Fibroblast of lung (primary cell): Measurements from ENCODE around the gene TLCD3B. TPM values are rescaled to one million over a fixed set of nuclear protein-coding genes. Genes with fewer than 3 reads are reported as not detected.

Experiments used
- DNase-seq, 2 donors: peaks; one replicate each; pipeline versions ENCODE4 v3.0.0 to v3.0.0-alpha.2; 2010; ENCODE audit warnings: low read depth in 2 of 2
- H2AFZ ChIP-seq: 2 replicates; pipeline ENCODE4 v1.5.1; 2012; ENCODE audit warnings: low read length, control low read depth, inconsistent platforms
- H3K27ac ChIP-seq: 2 replicates; pipeline ENCODE4 v1.5.1; 2011; ENCODE audit warnings: low read length, control low read depth; ENCODE audit not compliant: insufficient read depth
- H3K27me3 ChIP-seq: 2 replicates; pipeline ENCODE4 v1.5.1; 2011; ENCODE audit warnings: mild to moderate bottlenecking, low read length; ENCODE audit not compliant: control insufficient read depth, insufficient read depth
- H3K36me3 ChIP-seq: 2 replicates; pipeline ENCODE4 v1.5.1; 2011; ENCODE audit warnings: low read length; ENCODE audit not compliant: control insufficient read depth, insufficient read depth
- H3K4me1 ChIP-seq: 2 replicates; pipeline ENCODE4 v1.5.1; 2011; ENCODE audit warnings: low read length; ENCODE audit not compliant: control insufficient read depth, insufficient read depth; ENCODE audit errors: extremely low read depth
- H3K4me2 ChIP-seq: 2 replicates; pipeline ENCODE4 v1.5.1; 2011; ENCODE audit warnings: low read length, control low read depth; ENCODE audit not compliant: insufficient read depth; ENCODE audit errors: extremely low read depth
- H3K4me3 ChIP-seq, 4 experiments: fragments of 200-600 bp in 1 of 4; sonication (generic) in 1 of 4; replicated peaks in 1 of 4; 2 replicates each; pipeline ENCODE4 v1.5.1; 2011 to 2016; ENCODE audit warnings: low read length in 4 of 4, low read depth in 3 of 4, mild to moderate bottlenecking in 3 of 4, control low read depth in 2 of 4, inconsistent platforms in 1 of 4, mixed read lengths in 1 of 4; ENCODE audit not compliant: insufficient read depth in 1 of 4; ENCODE audit errors: control extremely low read depth in 1 of 4
- H3K79me2 ChIP-seq: 2 replicates; pipeline ENCODE4 v1.5.1; 2012; ENCODE audit warnings: mild to moderate bottlenecking, low read length, inconsistent platforms; ENCODE audit not compliant: control insufficient read depth, insufficient read depth
- H3K9ac ChIP-seq: 2 replicates; pipeline ENCODE4 v1.5.1; 2011; ENCODE audit warnings: mild to moderate bottlenecking, low read length, control low read depth; ENCODE audit not compliant: insufficient read depth
- H3K9me3 ChIP-seq: 2 replicates; pipeline ENCODE4 v1.5.1; 2012; ENCODE audit warnings: low read depth, low read length; ENCODE audit not compliant: control insufficient read depth, insufficient read depth
- H4K20me1 ChIP-seq: 2 replicates; pipeline ENCODE4 v1.5.1; 2011; ENCODE audit warnings: low read length; ENCODE audit not compliant: control insufficient read depth, insufficient read depth; ENCODE audit errors: extremely low read depth
- EZH2 ChIP-seq: IDR thresholded peaks from 2 replicates; pipeline ENCODE4 v1.5.1; 2012; ENCODE audit warnings: low read length, control low read depth, mild to moderate bottlenecking; ENCODE audit errors: missing control alignments
- polyA plus RNA-seq, 2 donors: library from polyadenylated mRNA; depleted of rRNA in 1 of 2; stranded (reverse) in 1 of 2; unstranded in 1 of 2; fragments of >200 nt; gene quantifications; 2 replicates each; pipeline ENCODE4 v1.2.1, GENCODE V29; 2011 to 2012; ENCODE audit warnings: missing spikeins in 1 of 2
- total RNA-seq: library from RNA; depleted of rRNA; stranded (reverse); fragments of >200 nt; gene quantifications from 2 replicates; pipeline ENCODE4 v1.2.1, GENCODE V29; 2014
- TF ChIP-seq, protein P1 (sequence below), 2 donors: IDR thresholded peaks in 1 of 2; conservative IDR thresholded peaks in 1 of 2; 1 replicate in 1 of 2; 2 replicates in 1 of 2; pipeline ENCODE4 v1.5.1; 2011 to 2012; ENCODE audit warnings: low read length in 2 of 2, control low read depth in 1 of 2, inconsistent platforms in 1 of 2, low read depth in 1 of 2, mild to moderate bottlenecking in 1 of 2

Gene TLCD3B
- total and polyA plus RNA-seq, 2 donors (not counting 1 experiment from before 2014, with no cell fraction given): not detected

DNA sequence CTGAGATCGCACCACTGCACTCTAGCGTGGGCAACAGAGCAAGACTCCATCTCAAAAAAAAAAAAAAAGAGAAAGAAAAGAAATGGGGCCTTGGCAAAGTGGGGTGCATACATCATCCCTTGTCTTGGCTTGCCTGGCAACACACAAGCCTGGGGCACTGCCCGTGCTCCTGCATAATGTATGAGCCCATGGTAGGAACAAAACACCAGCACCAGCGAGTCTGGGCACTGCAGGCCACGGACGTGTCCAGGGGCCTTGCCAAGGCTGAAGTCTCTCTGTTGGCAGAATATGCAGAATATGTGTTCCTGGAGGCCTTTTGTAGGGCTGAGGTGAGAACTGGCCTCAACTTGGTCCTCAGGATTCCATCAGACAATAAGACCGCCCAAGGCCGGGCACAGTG lies 18.8 kb upstream of the TLCD3B start:
- Histone ChIP-seq H3K27ac (no peak overlapping the region), H3K4me1 (peaks cover 5% of the 10 kb centered on the region), H3K9me3 (no peaks in the 10 kb centered on the region), H2AFZ (no peak overlapping the region), H3K36me3 (no peaks in the 10 kb centered on the region), H3K27me3 (no peaks in the 10 kb centered on the region), H3K4me2 (no peak overlapping the region), H4K20me1 (no peaks in the 10 kb centered on the region), H3K4me3 (no peak overlapping the region), H3K9ac (no peak overlapping the region), H3K79me2 (peaks cover 3% of the 10 kb centered on the region)
- no peak for DNase-seq
- no peak for TF ChIP-seq EZH2
- TF ChIP-seq, protein P1, sequence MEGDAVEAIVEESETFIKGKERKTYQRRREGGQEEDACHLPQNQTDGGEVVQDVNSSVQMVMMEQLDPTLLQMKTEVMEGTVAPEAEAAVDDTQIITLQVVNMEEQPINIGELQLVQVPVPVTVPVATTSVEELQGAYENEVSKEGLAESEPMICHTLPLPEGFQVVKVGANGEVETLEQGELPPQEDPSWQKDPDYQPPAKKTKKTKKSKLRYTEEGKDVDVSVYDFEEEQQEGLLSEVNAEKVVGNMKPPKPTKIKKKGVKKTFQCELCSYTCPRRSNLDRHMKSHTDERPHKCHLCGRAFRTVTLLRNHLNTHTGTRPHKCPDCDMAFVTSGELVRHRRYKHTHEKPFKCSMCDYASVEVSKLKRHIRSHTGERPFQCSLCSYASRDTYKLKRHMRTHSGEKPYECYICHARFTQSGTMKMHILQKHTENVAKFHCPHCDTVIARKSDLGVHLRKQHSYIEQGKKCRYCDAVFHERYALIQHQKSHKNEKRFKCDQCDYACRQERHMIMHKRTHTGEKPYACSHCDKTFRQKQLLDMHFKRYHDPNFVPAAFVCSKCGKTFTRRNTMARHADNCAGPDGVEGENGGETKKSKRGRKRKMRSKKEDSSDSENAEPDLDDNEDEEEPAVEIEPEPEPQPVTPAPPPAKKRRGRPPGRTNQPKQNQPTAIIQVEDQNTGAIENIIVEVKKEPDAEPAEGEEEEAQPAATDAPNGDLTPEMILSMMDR (conservative IDR thresholded peaks at IDR 0.05 in 1 of 2, IDR thresholded peaks at IDR 0.05 in 1 of 2; ENCODE audit: low read depth in 1 of 2, low read length in 2 of 2): no peak

DNA sequence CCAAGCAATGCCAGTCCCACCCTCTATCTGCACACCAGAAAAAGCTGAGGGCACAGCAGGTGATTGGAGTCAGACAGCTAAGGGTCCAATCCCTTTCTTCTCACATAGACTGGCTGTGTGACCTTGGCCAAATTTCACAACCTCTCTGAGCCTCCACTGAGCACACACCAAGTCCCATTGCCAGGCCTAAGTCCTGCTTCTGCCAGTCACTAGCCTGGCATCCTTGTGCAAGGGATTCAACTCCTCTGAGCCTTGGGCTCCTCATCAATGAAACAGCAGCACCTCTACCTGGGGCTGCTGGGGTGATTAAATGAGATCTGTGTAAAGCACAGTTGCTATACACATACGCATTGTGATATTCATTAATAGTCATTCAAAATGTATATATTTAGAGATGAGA lies 15.5 kb upstream of the TLCD3B start:
- Histone ChIP-seq H4K20me1 (no peaks in the 10 kb centered on the region), H3K9ac (no peak overlapping the region), H3K27ac (no peak overlapping the region), H3K4me2 (no peak overlapping the region), H3K4me1 (no peaks in the 10 kb centered on the region), H3K4me3 (no peak overlapping the region), H2AFZ (no peak overlapping the region), H3K9me3 (no peaks in the 10 kb centered on the region), H3K27me3 (no peaks in the 10 kb centered on the region), H3K79me2 (no peaks in the 10 kb centered on the region), H3K36me3 (no peaks in the 10 kb centered on the region)
- TF ChIP-seq, protein P1 (conservative IDR thresholded peaks at IDR 0.05 in 1 of 2, IDR thresholded peaks at IDR 0.05 in 1 of 2; ENCODE audit: low read depth in 1 of 2, low read length in 2 of 2): no peak
- no peak for TF ChIP-seq EZH2
- no peak for DNase-seq

DNA sequence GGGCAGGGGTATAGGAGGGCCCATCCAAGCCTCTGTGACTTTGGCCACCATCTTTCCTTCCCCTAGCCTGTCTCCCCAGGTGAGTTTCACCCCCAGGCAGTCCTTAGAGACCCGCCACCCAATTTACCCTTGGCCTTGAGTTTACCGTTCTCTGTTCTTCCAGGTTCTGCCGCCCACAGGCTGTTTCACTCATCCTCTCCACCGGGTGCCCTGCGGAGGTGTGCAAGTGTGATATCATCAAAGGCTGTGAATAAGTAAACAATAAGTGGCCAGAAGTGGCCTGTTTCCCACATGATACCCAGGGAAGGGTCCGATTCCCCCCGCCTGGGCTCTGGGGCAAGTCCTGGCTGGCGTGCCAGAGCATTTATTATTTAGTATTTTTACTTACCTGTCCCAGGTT lies 15.1 kb upstream of the TLCD3B start:
- TF ChIP-seq, protein P1 (conservative IDR thresholded peaks at IDR 0.05 in 1 of 2, IDR thresholded peaks at IDR 0.05 in 1 of 2; ENCODE audit: low read depth in 1 of 2, low read length in 2 of 2): no peak
- TF ChIP-seq EZH2: no peak
- no peak overlapping the region for H3K4me3 ChIP-seq
- no peak overlapping the region for H3K4me2 ChIP-seq
- DNase-seq: no peak
- H2AFZ ChIP-seq: no peak overlapping the region
- H3K79me2 ChIP-seq: no peaks in the 10 kb centered on the region
- no peak overlapping the region for H3K27ac ChIP-seq
- H4K20me1 ChIP-seq: no peaks in the 10 kb centered on the region
- no peaks in the 10 kb centered on the region for H3K36me3 ChIP-seq
- H3K9me3 ChIP-seq: no peaks in the 10 kb centered on the region
- no peaks in the 10 kb centered on the region for H3K27me3 ChIP-seq
- no peaks in the 10 kb centered on the region for H3K4me1 ChIP-seq
- no peak overlapping the region for H3K9ac ChIP-seq
